Measurements from ENCODE around the gene SKI. TPM values are rescaled to one million over a fixed set of nuclear protein-coding genes. Genes with fewer than 3 reads are reported as not detected.

Gene SKI
- total RNA-seq (2021): 88.8 and 89.5 TPM in 2 replicates
- long read RNA-seq, partial matches to known transcripts: 0 of 12 reads
- long read RNA-seq, other reads (novel, unspliced or antisense): 12 of 12 reads

DNA sequence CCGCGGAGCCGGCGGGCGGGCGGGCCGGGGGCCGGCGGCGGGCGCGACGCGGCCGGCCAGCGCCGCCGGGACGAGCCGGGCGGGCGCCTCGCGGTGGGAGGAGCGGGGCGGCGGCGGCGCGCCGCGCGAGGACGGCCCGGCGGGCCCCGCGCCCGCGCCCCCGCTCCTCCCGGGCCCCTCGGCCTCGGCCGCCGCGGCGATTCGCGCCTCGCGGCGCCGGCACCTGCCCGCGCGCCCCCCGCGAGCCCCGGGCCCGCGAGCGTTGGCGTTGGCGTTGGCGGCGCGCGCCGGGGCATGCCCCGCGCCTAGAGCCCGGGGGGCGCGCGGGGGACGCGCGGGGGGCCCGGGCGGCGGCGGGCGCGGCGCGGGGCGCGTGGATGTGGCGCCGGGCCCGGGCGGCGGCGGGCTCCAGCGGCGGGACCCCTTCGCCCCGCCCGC lies at the start of gene SKI:
TSS of gene SKI (plus strand) at position 163 of the 438 bp plus-strand sequence. CDS start 448 bp downstream, outside the sequence.
- Histone ChIP-seq H3K23me2 (ENCODE audit: insufficient read length, low read depth, low read length, poor library complexity, severe bottlenecking) (peaks cover 32% of the 10 kb centered on the region), H3K79me2 (ENCODE audit: insufficient read depth, low read length) (peaks cover 45% of the 10 kb centered on the region; the same call in 1 of the 2 replicates), H4K91ac (ENCODE audit: insufficient read length, low read depth, low read length) (no peak within 1 kb of the TSS), H4K5ac (ENCODE audit: insufficient read length, low read depth, low read length) (no peak within 1 kb of the TSS), H2AK5ac (ENCODE audit: insufficient read length, low read length) (no peak within 1 kb of the TSS), H2AFZ (ENCODE audit: low read length) (no peak within 1 kb of the TSS), H4K8ac (replicated peaks; ENCODE audit: insufficient read length, low read depth, low read length) (no peak within 1 kb of the TSS), H3K4ac (ENCODE audit: low read depth, low read length) (no peak within 1 kb of the TSS), H3K27me3 (ENCODE audit: insufficient read depth, low read length) (no peaks in the 10 kb centered on the region), H3K27ac (ENCODE audit: insufficient read length, low read depth, low read length) (no peak within 1 kb of the TSS), H3K14ac (ENCODE audit: insufficient read depth, low read length) (peak within 1 kb of the TSS; percentile 55), H2BK5ac (ENCODE audit: insufficient read length, low read length) (no peak within 1 kb of the TSS), H3K9me3 (ENCODE audit: control insufficient read depth, low read depth, low read length) (no peaks in the 10 kb centered on the region), H2BK20ac (ENCODE audit: low read depth, low read length, poor library complexity, severe bottlenecking) (no peak within 1 kb of the TSS), H4K20me1 (ENCODE audit: control insufficient read depth, insufficient read depth, insufficient read length) (no peaks in the 10 kb centered on the region), H3K23ac (ENCODE audit: insufficient read length, low read depth, low read length) (no peak within 1 kb of the TSS), H2BK12ac (ENCODE audit: insufficient read length, low read depth, low read length) (no peak within 1 kb of the TSS), H3T11ph (ENCODE audit: low read length) (no peak within 1 kb of the TSS), H3K18ac (ENCODE audit: insufficient read length, low read depth, low read length) (peak within 1 kb of the TSS; percentile 52), H3K4me1 (ENCODE audit: insufficient read depth, low read length) (no peaks in the 10 kb centered on the region; the same call in 1 of the 2 replicates), H2BK120ac (ENCODE audit: low read depth, low read length, poor library complexity, severe bottlenecking) (no peak within 1 kb of the TSS), H2BK15ac (ENCODE audit: low read depth, low read length) (no peak within 1 kb of the TSS), H3K4me2 (ENCODE audit: insufficient read depth, insufficient read length, low read length) (peak within 1 kb of the TSS; percentile 65), H3K79me1 (ENCODE audit: insufficient read depth, low read depth, low read length, poor library complexity, severe bottlenecking) (peaks cover 8% of the 10 kb centered on the region), H3K56ac (ENCODE audit: insufficient read length, low read depth, low read length) (no peak within 1 kb of the TSS), H3K9ac (ENCODE audit: extremely low read depth, insufficient read length, low read length) (peak within 1 kb of the TSS; percentile 57)
- peak within 1 kb of the TSS; percentile 96 to 97 for H3K4me3 Mint-ChIP-seq
- DNase-seq: no peak
- TF ChIP-seq, protein P1, sequence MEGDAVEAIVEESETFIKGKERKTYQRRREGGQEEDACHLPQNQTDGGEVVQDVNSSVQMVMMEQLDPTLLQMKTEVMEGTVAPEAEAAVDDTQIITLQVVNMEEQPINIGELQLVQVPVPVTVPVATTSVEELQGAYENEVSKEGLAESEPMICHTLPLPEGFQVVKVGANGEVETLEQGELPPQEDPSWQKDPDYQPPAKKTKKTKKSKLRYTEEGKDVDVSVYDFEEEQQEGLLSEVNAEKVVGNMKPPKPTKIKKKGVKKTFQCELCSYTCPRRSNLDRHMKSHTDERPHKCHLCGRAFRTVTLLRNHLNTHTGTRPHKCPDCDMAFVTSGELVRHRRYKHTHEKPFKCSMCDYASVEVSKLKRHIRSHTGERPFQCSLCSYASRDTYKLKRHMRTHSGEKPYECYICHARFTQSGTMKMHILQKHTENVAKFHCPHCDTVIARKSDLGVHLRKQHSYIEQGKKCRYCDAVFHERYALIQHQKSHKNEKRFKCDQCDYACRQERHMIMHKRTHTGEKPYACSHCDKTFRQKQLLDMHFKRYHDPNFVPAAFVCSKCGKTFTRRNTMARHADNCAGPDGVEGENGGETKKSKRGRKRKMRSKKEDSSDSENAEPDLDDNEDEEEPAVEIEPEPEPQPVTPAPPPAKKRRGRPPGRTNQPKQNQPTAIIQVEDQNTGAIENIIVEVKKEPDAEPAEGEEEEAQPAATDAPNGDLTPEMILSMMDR (conservative IDR thresholded peaks at IDR 0.05): no peak
- WGBS (ENCODE audit: extremely low coverage, insufficient read length, low lambda C conversion rate): no CpG with 5 or more reads among the region's 100 CpGs
- H3K4me1 Mint-ChIP-seq: peaks cover 26 to 31% of the 10 kb centered on the region in 2 experiments
- H3K27ac Mint-ChIP-seq: peak within 1 kb of the TSS in 2 of 3 experiments; percentile 72 to 97; a peak in 3 of 7 replicates
- peaks cover 3% of the 10 kb centered on the region; the same call in 1 of the 2 replicates for H3K27me3 Mint-ChIP-seq (ENCODE audit: low read depth)
- H3K9me3 Mint-ChIP-seq: no peaks in the 10 kb centered on the region; a peak in 1 of 5 replicates
- H3K36me3 Mint-ChIP-seq (ENCODE audit: insufficient read depth in 1 of 3, low read depth in 3 of 3): peaks cover 6 to 22% (median 10%) of the 10 kb centered on the region in 3 experiments; a peak in 5 of 7 replicates
